HEK293T (cell line): ENCODE data around the gene COL23A1.

ENCODE experiments used
- BHLHE40 ChIP-seq: fragments of 450-650 bp; IDR thresholded peaks from 2 replicates; pipeline ENCODE4 v1.6.1; 2016; ENCODE audit warnings: mild to moderate bottlenecking, moderate library complexity, borderline replicate concordance
- FOXA1 ChIP-seq: fragments of 450-650 bp; IDR thresholded peaks from 2 replicates; pipeline ENCODE4 v1.6.1; 2016; ENCODE audit warnings: mild to moderate bottlenecking
- FOXK2 ChIP-seq: fragments of 450-650 bp; IDR thresholded peaks from 2 replicates; pipeline ENCODE4 v1.6.1; 2016; ENCODE audit warnings: mild to moderate bottlenecking
- FOXM1 ChIP-seq: fragments of 450-650 bp; IDR thresholded peaks from 2 replicates; pipeline ENCODE4 v1.6.1; 2017; ENCODE audit warnings: mild to moderate bottlenecking, borderline replicate concordance
- L3MBTL2 ChIP-seq: fragments of 450-650 bp; conservative IDR thresholded peaks from 2 replicates; pipeline ENCODE4 v1.6.1; 2016; ENCODE audit warnings: mild to moderate bottlenecking
- NFRKB ChIP-seq: fragments of 450-650 bp; IDR thresholded peaks from 2 replicates; pipeline ENCODE4 v1.6.1; 2016; ENCODE audit warnings: mild to moderate bottlenecking, moderate library complexity
- SP1 ChIP-seq: fragments of 450-650 bp; IDR thresholded peaks from 2 replicates; pipeline ENCODE4 v1.6.1; 2017
- SUZ12 ChIP-seq: fragments of 450-650 bp; IDR thresholded peaks from 2 replicates; pipeline ENCODE4 v1.6.1; 2016; ENCODE audit warnings: mild to moderate bottlenecking
- TARDBP ChIP-seq: fragments of 450-650 bp; IDR thresholded peaks from 2 replicates; pipeline ENCODE4 v1.6.1; 2016
- ZNF384 ChIP-seq: fragments of 450-650 bp; IDR thresholded peaks from 2 replicates; pipeline ENCODE4 v1.6.1; 2016

- TF ChIP-seq FOXM1 (no peak), FOXA1 (no peak), SUZ12 (no peak), NFRKB (no peak), SP1 (no peak), FOXK2 (no peak), L3MBTL2 (no peak), ZNF384 (no peak), BHLHE40 (no peak), TARDBP (no peak)
Measured at GRCh38 chr5:178205749-178206047, 384.5 kb downstream of the COL23A1 start.
